ENCODE results near the gene PITRM1. TPM values are rescaled to one million over a fixed set of nuclear protein-coding genes. Genes with fewer than 3 reads are reported as not detected.
"Not testable (repeated sequence)": the region's sequence is repeated elsewhere in the genome, so short reads cannot be mapped to it uniquely, and the experiment has no call there.

PITRM1 gene
- total RNA-seq, 2 experiments from 2014 or later: 127 to 128 TPM

DNA sequence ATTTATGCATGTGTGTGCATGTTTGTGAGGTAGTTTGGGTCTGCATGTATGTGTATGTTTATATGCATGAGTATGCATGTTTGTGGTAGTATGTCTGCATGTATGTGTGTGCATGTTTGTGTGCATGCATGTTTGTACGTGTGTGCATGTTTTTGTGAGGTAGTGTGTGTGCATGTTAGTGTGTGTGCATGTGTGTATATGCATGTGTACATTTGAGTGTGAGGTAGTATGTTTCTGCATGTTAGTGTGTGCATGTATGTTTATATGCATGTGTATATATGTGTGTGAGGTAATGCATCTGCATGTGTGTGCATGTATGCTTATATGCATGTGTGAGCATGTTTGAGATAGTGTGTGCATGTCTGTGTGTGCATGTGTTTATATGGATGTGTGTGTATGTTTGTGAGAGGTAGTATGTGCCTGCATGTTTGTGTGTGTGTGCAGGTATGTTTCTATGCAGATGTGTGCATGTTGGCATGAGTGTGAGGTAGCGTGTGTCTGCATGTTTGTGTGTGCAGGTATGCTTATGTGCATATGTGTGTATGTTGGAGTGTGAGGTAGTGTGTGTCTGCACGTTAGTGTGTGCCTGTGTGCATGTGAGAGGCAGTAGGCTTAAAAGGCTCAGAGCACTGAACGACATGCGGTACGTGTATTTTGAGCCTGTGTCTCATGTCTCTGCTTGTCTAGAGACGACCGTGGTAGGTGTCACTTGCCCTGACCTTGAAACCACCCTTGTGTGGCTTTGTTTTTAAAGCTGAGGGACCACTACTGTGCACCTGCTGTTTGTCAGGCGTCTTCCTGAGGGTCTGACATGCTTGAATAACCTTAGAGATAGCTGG, 61.6 kb downstream of the PITRM1 start:
- CTCF ChIA-PET: no interaction called here
- POLR2A ChIA-PET: no interaction called here

DNA sequence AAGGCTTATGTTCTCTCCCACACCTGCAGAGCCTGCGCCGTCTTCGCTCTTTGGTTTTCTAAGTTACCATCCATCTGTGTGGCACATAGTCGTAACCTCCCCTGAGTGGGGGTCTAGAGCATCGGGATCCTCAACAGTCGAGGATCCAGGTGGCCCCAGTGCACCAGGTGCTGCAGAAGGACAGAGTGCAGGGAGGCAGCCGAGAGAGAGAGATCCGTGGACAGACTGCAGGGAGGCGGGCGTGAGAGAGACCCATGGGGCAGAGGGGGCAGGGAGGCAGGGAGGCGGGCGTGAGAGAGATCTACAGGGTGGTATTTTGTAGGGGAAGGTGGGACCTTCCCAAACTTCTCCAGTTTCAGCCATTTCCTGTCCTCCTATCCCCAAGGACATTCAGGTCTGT, 62.9 kb downstream of the PITRM1 start:
- POLR2A ChIA-PET: no interaction called here
- CTCF ChIA-PET: no interaction called here

DNA sequence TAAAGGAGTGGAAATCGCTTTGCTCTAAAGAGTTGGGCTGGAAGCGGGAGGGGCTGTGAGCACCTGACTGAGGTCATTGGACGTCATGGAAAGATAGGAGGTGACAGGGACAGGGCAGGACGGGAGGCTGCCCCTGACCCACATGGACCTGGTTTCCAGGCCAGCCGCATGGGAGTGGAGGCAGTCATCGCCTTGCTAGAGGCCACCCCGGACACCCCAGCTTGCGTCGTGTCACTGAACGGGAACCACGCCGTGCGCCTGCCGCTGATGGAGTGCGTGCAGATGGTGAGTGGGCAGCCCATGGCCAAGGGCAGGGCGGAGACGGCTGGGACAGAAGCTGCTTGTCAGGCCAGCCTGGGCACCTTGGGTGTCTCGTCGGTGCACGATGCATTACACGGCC, 63.4 kb downstream of the PITRM1 start:
- ChIA-PET POLR2A (no interaction called here), CTCF (no interaction called here)

DNA sequence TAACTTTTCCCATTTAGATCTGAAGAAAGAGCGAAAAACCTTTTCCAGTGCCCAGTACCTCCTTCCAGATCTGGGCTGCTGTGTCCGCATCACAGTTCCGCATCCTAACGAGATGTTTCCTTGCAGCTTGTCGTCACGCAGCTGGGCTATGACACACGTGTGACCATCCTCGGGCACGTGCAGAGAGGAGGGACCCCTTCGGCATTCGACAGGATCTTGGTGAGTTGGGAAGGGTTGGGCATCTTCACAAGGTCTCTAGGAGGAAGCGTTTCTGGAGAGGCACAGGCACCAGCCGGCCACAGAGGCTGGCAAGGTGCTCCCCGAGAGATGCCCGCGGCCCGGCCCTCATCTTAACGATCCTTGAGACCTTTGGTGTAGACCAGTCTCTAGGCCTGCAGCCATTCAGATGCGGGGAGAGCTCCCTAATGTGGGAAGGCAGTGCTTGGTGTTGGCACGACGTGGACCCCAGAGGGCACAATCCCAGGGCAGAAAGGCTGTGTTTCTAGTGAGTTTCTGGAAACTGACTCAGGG, 63.9 kb downstream of the PITRM1 start:
- POLR2A ChIA-PET: no interaction called here
- CTCF ChIA-PET: no interaction called here

DNA sequence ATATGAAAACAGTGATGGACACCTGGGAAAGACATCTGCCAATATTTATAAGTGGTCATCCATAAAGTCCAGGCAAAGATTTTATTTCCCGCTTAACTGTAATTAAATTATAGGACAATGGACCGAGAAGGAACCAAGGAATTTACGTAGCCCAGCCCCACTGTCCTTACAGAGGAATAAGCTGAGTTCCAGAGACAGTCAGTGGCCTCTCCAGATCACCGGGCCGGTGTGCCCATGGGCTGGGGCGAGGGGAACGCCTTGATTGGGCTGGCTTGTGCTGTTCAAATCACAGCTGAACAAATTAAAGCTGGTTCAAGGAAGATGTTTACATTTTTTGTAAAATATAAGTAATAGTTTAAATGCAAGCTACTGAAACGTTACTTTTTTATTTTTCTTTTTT, 64.5 kb downstream of the PITRM1 start:
- POLR2A ChIA-PET: no interaction called here
- CTCF ChIA-PET: no interaction called here

DNA sequence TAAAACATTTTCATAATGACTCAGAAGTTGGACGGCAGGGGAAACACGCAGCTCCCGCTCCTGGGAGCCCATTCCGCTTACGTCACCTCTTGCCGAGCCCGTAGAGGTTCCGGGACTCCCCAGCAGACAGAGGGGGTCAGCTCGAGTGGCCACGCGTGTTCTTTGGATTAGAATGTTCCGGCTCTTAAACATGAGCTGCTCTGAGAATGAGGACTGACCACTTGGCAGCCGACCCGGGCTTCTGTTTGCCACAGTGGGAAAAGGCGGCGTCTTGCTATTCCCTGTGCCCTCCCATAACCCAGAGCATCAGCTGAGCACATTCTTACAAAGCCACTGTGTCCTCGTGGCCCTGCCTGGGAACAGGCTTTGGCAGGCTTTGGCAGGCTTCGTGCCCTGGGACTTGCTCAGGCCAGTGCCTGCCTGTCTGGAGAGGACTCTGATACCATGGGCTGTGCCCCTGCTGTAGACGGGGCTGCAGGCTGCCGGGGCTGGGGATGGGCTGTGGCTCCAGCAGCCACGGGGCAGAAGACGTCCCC, 65.1 kb downstream of the PITRM1 start:
- CTCF ChIA-PET: no interaction called here
- POLR2A ChIA-PET: no interaction called here

DNA sequence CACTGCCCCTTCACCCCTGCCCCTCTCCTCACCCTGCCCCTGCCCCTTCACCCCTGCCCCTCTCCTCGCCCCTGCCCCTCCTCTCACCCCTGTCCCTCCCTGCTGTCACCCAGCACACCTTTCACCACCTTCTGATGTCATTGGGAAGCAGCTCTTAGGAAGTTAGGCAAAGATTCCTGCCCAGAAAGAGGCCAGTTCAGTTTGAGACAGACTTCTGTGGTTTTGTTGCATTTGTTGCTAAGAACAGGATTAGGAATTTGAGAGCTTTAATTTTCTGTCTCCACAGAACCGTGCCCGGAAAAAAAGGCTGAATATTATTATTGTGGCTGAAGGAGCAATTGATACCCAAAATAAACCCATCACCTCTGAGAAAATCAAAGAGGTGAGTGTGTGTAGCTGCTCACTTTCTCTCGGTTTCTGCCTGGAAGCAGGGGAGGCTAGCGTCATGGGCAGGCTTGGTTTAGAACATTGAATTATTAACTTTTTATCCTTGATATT, 65.6 kb downstream of the PITRM1 start:
- ChIA-PET POLR2A (no interaction called here), CTCF (no interaction called here)

DNA sequence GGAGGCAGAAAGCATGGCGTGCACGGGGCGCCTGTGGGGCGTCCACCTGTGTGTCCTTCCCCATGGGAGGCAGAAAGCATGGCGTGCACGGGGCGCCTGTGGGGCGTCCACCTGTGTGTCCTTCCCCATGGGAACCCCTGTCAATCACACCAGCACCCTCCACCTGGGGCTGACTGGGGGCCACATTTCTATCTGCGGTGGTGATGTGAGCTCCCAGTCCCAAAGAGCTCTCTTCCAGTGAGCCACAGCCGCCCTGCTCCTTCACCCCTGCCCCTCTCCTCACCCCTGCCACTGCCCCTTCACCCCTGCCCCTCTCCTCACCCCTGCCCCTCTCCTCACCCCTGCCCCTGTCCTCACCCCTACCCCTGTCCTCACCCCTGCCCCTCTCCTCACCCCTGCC, 66.3 kb downstream of the PITRM1 start:
- CTCF ChIA-PET, POLR2A ChIA-PET: not testable (repeated sequence)

DNA sequence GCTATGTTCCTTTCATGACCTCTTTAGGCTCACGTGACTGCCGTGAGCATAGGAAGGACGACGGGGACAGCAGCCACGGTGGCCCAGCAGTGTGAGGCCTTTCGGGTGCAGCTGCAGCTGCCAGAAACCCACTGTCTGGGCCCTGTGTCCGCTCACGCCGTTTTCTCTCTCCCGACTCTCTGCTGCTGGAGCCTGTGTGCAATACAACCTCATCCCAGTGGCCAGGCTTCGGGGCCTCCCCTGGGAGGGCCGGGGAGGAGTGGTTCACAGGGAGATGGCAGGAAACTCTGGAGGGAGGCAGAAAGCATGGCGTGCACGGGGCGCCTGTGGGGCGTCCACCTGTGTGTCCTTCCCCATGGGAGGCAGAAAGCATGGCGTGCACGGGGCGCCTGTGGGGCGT, 66.7 kb downstream of the PITRM1 start:
- ChIA-PET POLR2A (no interaction called here), CTCF (no interaction called here)

DNA sequence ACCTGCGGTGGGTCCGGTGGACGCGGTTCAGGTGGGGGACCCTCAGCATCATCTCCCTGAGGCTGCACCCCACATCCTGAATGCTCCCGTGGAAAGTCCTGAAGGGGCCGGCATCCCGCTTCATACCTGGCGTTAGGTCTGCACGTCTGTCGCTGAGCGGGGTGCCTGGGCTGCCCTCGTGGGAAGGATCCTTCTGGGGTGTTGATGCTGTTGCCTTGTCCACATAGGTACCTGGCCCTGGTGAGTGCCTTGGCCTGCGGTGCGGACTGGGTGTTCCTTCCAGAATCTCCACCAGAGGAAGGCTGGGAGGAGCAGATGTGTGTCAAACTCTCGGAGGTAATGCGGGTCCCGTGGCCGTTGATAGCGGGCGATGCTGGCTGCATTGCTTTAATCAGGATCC, 67.4 kb downstream of the PITRM1 start:
- POLR2A ChIA-PET: no interaction called here
- CTCF ChIA-PET: no interaction called here

DNA sequence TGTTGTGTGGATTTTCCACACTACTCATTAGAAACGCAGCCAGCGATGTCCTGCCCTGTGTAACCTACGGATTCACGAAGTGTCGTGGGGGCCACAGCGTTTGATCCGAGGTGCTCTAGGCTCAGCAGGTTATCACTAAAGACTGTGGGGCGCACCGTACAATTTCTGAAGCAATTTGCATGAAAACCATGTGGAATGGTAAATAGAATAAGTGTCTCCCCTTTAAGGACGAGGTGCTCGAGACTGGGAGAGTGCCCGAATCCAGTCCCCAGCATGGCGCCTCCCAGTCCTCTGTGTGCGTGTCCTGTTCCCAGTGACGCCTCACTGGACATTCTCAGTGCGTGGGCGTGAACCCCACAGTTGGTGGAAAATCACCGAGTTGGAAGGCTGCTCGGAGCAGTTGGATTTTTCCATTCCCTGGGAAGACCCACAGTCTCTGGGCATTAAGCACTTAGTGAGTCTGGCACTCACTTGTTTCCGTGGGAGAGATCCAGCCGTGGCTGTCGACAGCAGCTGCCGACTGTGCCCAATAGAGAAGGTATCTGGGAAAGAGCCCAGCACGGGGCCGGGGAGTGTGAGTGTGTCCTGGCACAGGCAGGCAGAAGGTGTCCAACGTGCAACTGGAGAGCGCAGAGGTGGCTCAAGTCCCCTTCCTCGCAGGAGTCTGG, 68.2 kb downstream of the PITRM1 start:
- ChIA-PET POLR2A (no interaction called here), CTCF (no interaction called here)

DNA sequence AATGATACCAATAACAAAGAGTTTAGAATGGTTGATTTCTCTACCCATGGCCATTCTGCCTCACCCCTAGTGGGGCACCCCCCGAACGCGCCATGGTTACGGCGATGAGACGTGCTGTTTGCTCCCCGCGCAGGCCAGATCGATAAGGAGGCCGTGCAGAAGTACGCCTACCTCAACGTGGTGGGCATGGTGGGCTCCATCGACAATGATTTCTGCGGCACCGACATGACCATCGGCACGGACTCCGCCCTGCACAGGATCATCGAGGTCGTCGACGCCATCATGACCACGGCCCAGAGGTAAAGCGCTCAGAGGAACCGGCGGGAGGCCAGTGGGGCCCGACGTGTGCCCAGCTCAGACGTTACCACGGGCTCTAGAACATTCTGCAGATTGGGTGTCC, 68.9 kb downstream of the PITRM1 start:
- ChIA-PET POLR2A (no interaction called here), CTCF (no interaction called here)

DNA sequence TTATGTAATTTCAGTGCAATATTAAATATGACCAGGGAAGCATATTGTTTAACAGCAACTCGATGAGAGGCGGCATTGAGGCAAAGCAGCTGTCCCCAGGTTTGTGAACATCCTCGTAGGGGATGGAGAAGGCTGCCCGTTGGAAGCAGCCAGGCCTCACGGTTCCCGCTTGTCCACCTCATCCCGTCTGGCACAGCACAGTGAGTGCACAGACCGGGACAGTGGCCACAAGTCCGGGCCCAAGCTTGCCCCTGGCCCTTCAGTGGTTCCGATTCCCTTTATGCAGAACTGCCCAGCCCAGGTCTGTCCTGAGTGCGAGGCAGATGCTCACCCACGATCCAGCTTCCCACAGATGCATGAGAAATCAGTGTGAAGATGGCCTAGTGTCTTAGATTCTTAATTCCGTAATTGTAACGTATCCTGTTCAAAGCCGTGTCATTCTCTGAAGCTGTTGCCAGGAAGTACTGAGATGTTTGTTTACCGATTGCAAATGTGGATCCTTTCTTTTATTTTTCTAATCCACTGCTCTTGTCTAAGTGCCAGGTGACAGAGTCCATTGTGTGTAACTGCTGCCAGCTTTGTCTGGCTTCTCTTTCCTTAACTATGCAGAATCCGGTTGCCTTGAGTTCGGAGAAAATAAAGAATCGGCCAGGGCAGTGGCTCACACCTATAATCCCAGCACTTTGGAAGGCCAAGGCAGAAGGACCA, 69.7 kb downstream of the PITRM1 start:
- CTCF ChIA-PET: interaction anchor here (0.5 kb wide), 1 partner anchor 61 kb away, joined by 3 read pairs; no protein-coding TSS in a partner anchor
- POLR2A ChIA-PET: no interaction called here

DNA sequence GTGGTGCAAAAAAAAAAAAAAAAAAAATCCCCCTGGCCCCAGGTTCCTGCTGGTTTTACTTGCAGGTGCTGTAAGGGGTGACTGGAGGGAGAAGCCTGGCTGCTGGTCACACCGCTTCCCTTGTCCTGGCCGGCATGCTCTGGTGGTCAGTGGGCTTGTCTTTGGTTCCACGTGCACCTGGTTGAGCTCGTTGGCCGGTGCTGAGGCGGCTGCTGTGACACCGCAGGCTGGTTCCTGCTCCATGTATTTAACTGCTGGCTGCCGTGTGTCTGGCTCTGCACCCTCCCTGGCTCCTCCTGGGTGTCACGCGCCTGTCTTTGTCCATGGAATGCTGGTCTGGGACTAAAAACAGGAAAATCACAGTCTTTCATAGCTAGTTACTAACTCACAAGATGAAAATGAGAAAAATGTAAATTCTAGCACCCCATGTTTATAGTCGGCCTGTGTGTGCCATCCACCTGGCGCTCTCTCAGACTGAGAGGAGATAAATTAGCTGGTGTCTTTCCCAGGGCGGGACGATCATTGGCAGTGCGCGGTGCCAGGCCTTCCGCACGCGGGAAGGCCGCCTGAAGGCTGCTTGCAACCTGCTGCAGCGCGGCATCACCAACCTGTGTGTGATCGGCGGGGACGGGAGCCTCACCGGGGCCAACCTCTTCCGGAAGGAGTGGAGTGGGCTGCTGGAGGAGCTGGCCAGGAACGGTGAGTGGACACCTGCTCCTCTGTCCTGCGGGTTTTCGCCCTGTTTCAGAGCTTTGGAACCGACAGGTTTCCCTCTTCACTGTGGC, 71.5 kb downstream of the PITRM1 start:
- ChIA-PET POLR2A (interaction anchor here (1.1 kb wide), 1 partner anchor 26 kb away, joined by 3 read pairs; no protein-coding TSS in a partner anchor), CTCF (no interaction called here)

DNA sequence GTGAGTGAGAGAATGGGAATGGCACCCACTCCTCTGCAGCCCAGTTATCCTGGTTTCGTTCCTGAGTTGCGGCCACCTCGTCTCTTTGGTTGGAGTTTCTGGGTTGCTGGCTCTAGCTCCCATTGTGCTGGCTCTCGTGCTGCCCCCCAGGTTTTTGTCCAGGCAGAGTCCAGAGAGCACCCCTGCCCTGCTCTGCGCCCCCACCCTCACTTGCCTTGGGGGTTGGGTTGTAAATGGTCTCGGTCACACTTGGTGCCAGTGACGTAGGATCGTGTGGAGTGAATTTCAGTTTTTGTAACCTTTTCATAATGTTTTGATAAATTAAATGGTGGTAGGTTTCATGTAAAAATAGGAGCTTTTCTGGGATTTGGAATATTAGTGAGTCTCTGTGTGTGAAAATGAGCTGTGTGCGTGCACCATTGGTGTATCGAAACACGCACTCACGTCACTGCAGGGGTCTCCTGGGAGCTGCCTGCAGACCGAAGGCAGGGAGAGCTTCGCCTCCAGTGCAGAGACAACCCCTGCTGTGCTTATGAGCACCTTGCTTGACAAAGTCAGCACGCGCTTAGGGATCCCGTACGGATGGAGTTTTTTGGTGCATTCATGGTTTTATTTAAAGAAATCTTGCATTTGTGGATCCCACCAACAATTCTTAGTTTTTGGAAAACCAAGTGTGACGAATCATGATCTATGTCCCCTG, 72.3 kb downstream of the PITRM1 start:
- ChIA-PET POLR2A (interaction anchor here (1.1 kb wide), 1 partner anchor 25 kb away, joined by 3 read pairs; no protein-coding TSS in a partner anchor), CTCF (no interaction called here)

DNA sequence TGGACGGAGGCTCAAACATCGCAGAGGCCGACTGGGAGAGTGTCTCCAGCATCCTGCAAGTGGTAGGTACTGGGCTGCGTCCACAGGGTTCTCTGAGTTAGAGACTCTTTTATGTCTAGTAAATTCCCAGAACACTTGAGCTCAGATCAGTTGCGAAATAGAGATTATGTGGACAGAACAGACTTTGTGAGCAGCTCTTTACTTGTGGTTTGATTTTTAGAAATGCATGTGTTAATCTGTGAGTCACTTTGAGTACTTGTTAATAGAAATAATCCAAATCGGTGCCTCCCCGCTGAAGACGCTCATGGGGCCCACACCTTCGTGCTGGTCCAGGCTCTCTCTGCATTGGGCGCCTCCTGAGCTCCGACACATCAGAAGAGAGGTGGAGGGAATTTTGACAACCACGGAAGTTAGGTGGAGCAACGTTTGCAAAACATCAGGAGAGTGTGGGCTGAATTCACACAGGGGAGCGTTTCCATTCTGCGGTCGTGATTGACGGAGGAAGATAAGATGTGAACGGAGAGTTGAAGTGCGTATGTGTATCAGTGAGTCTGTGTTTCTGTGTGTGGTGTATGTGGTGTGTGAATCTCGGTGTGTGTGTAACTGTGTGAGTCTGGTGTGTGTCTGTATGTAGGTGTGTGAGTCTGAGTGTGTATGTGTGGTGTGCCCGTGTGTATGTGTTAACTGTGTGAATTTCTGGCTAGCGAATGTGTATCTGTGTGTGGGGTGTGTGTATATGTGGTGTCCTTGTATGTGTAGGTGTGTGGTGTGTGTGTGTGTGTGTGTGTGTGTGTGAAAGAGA, 73.1 kb downstream of the PITRM1 start:
- POLR2A ChIA-PET: no interaction called here

DNA sequence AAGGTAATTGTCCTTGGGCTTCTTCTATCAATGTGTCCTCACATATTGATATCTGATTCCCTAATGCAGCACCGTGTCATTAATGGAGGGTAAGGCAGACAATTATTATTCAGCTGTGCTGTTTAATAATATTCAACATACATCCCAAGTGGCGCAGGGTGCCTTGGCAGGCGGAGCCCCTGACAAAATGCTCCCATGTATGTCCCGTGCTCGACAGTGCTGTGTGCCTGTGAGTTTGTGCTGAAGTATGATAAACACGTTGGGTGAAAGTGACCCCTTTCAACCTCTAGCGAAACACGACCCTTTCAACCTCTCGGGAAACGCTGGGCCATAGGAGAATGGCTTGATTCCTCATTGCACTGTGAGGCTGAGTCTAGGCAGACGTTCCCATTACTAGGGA, 73.9 kb downstream of the PITRM1 start:
- CTCF ChIA-PET: interaction anchor here (1.0 kb wide), 1 partner anchor 56 kb away, joined by 3 read pairs; no protein-coding TSS in a partner anchor
- POLR2A ChIA-PET: no interaction called here

More for the DNA sequence above, 73.1 kb downstream of the PITRM1 start:
- CTCF ChIA-PET: interaction anchor here (1.0 kb wide), 1 partner anchor 56 kb away, joined by 3 read pairs; no protein-coding TSS in a partner anchor

DNA sequence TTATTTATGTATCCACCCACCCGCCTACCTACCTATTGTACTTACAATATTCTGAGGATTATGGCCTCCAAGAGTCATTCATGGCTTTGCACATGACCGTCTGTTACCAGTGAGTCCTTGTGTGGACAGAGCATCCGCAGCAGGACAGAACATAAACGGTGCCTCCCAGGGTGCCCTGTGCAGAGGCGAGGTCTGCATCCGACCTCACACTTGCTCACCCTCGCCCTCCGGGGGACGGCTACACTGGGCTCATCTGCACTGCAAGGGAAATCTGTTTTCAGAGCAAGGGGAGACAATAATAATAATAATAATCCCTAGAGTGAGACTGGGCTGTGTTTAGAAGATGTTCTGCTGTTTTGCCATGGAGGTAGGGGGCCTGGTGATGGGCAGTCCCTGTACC, 75.4 kb downstream of the PITRM1 start:
- POLR2A ChIA-PET: no interaction called here
- CTCF ChIA-PET: no interaction called here
